H1 (cell line): ENCODE results near the gene CORO1C. TPM values are rescaled to one million over a fixed set of nuclear protein-coding genes. Genes with fewer than 3 reads are reported as not detected.

ENCODE experiments used
- EZH2 ChIP-seq: fragments of 200-600 bp; sonication (generic); IDR thresholded peaks from 2 replicates; pipeline ENCODE4 v1.7.1; 2012; ENCODE audit warnings: low read depth, mild to moderate bottlenecking, moderate library complexity, low read length, inconsistent platforms; ENCODE audit not compliant: severe bottlenecking
- FOSL1 ChIP-seq: IDR thresholded peaks from 2 replicates; pipeline ENCODE4 v1.6.1; 2011; ENCODE audit warnings: mild to moderate bottlenecking, low read depth, low read length, moderate library complexity; ENCODE audit not compliant: insufficient read depth
- JUND ChIP-seq: IDR thresholded peaks from 2 replicates; pipeline ENCODE4 v1.6.1; 2011; ENCODE audit warnings: mild to moderate bottlenecking, improper control_type of control experiment, low read length
- KDM4A ChIP-seq: IDR thresholded peaks from one replicate; pipeline ENCODE4 v1.7.1; 2012; ENCODE audit warnings: low read depth, mild to moderate bottlenecking, moderate library complexity, low read length, inconsistent platforms; ENCODE audit not compliant: severe bottlenecking
- RAD21 ChIP-seq, 2 experiments: IDR thresholded peaks in 1 of 2; conservative IDR thresholded peaks in 1 of 2; 2 replicates each; pipeline ENCODE4 v1.6.1; 2011; ENCODE audit warnings: low read depth in 2 of 2, low read length in 2 of 2, improper control_type of control experiment in 1 of 2, inconsistent platforms in 1 of 2, mild to moderate bottlenecking in 1 of 2, moderate library complexity in 1 of 2
- polyA plus RNA-seq, 7 experiments: library from polyadenylated mRNA; depleted of rRNA in 3 of 7; stranded (reverse) in 5 of 7; unstranded in 2 of 7; fragments of >200 nt in 5 of 7; fragments of 200-250 nt in 2 of 7; gene quantifications; 1 replicate in 5 of 7; 2 replicates in 1 of 7; 4 replicates in 1 of 7; pipeline versions ENCODE4 v1.2.1 to v1.2.3, GENCODE V29; 2011 to 2013; ENCODE audit warnings: missing spikeins in 2 of 7, mixed read lengths in 2 of 7
- total RNA-seq: library from RNA; stranded (reverse); fragmentation: NEBNext Ultra II Directional; extraction: Animal tissue kit (Norgen Biotek cat#: 25700); gene quantifications from 2 replicates; pipeline ENCODE4 v1.2.1, GENCODE V29; 2021

CORO1C gene
- total and polyA plus RNA-seq, 2 of the 8 experiments (the other 6 are each of a cell fraction or from before 2014, with no cell fraction given) = 72.7 to 120 TPM

DNA sequence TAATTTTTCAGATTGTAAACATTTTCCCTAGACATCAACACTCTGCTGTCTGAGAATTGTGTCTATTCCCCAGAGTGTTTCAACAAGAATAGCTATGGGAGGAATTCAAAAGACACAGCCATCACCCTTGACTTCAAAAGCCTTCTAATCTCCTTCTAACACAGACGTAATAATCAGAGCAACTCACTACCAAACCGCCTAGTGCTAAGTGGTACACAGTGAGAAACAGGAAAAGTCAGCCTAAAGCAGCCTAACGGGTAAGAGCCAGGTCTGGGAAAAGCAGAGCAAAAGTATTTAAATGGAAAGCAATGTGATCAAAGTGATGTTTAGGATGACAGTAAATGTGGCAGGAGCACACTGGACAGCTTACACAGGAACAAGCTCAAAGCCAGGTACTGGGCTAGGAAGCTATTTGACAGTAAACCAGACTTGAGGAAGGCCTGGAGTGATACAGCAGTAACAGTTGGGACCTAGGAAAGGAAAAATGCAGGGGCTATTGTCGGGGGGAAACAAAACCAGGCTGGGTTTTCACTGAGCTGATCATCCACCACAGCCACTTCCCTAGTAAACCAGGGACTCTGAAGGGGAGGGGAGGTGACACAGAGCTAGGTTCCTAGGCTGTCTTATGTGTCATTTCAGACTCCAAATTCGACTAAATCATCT, 29.4 kb downstream of the CORO1C start (continued):
- TF ChIP-seq FOSL1 (no peak), KDM4A (no peak), RAD21 (IDR thresholded peaks at IDR 0.05 in 1 of 2, conservative IDR thresholded peaks at IDR 0.05 in 1 of 2; ENCODE audit: low read depth in 2 of 2, low read length in 2 of 2) (no peak), EZH2 (no peak), JUND (no peak)
